ENCODE measurements around the gene GFRA1.

DNA sequence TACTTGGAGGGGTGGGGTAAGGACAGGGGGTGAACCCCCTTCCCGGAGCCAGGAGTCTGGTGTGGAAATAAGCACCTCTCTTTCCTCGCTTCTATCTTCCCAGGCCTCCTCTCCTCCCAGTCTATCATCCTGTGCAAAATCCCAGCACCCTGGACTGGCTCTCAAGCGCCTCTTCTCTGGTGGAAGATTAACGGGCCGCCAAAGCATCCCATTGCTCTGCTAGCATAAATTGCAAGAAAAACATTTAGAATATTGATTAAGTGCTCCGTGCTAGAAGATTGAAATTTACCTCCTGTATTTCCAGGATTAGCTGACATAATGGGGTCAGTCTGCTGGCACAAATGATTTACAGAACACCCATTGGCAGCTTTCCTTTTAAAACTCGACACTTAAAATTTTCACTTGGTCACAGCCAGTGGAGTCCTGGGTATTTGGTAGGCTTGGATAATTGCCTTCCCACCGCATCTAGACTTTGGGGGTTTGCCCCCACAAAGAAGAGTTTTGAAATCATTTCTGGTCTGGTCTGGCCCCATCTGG lies 189.7 kb downstream of the GFRA1 start:
- TF ChIP-seq, protein P1, sequence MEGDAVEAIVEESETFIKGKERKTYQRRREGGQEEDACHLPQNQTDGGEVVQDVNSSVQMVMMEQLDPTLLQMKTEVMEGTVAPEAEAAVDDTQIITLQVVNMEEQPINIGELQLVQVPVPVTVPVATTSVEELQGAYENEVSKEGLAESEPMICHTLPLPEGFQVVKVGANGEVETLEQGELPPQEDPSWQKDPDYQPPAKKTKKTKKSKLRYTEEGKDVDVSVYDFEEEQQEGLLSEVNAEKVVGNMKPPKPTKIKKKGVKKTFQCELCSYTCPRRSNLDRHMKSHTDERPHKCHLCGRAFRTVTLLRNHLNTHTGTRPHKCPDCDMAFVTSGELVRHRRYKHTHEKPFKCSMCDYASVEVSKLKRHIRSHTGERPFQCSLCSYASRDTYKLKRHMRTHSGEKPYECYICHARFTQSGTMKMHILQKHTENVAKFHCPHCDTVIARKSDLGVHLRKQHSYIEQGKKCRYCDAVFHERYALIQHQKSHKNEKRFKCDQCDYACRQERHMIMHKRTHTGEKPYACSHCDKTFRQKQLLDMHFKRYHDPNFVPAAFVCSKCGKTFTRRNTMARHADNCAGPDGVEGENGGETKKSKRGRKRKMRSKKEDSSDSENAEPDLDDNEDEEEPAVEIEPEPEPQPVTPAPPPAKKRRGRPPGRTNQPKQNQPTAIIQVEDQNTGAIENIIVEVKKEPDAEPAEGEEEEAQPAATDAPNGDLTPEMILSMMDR (IDR thresholded peaks at IDR 0.05) = no peak
- no peak for TF ChIP-seq POLR2A (IDR thresholded peaks at IDR 0.05)
